GM12878 (cell line): ENCODE results near the gene PPP1R14B. TPM values are rescaled to one million over a fixed set of nuclear protein-coding genes. Genes with fewer than 3 reads are reported as not detected.

Experiments
- BCL11A ChIP-seq: IDR thresholded peaks from 2 replicates; pipeline ENCODE4 v1.6.1; 2011; ENCODE audit warnings: low read depth, low read length
- CBFB ChIP-seq: IDR thresholded peaks from 2 replicates; pipeline ENCODE4 v1.6.1; 2016; ENCODE audit warnings: antibody characterized with exemption, low read depth
- DPF2 ChIP-seq: fragments of 450-650 bp; IDR thresholded peaks from 2 replicates; pipeline ENCODE4 v1.6.1; 2017; ENCODE audit warnings: mild to moderate bottlenecking
- E2F4 ChIP-seq: IDR thresholded peaks from 2 replicates; pipeline ENCODE4 v1.6.1; 2012; ENCODE audit warnings: low read depth, low read length, improper control_type of control experiment
- EGR1 ChIP-seq, 2 experiments: IDR thresholded peaks; 1 replicate in 1 of 2; 2 replicates in 1 of 2; pipeline ENCODE4 v1.6.1; 2011 to 2012; ENCODE audit warnings: low read depth in 2 of 2, low read length in 2 of 2, borderline replicate concordance in 1 of 2, mild to moderate bottlenecking in 1 of 2, moderate library complexity in 1 of 2
- ESRRA ChIP-seq: IDR thresholded peaks from 2 replicates; pipeline ENCODE4 v1.6.1; 2012; ENCODE audit warnings: mild to moderate bottlenecking, low read length, improper control_type of control experiment
- ETV6 ChIP-seq, 2 experiments: fragments of 450-650 bp in 1 of 2; IDR thresholded peaks in 1 of 2; conservative IDR thresholded peaks in 1 of 2; 2 replicates each; pipeline ENCODE4 v1.6.1; 2014; ENCODE audit warnings: antibody characterized with exemption in 1 of 2, borderline replicate concordance in 1 of 2, low read depth in 1 of 2, mild to moderate bottlenecking in 1 of 2, moderate library complexity in 1 of 2
- FOS ChIP-seq: IDR thresholded peaks from 3 replicates; pipeline ENCODE4 v1.6.1; 2011; ENCODE audit warnings: borderline replicate concordance; ENCODE audit not compliant: insufficient read length; ENCODE audit errors: extremely low read depth
- FOXM1 ChIP-seq: IDR thresholded peaks from 2 replicates; pipeline ENCODE4 v1.6.1; 2012; ENCODE audit warnings: low read depth, mild to moderate bottlenecking, inconsistent platforms, low read length, moderate library complexity
- GATAD2B ChIP-seq: fragments of 450-650 bp; conservative IDR thresholded peaks from 2 replicates; pipeline ENCODE4 v1.6.1; 2017; ENCODE audit warnings: low read depth, mild to moderate bottlenecking, moderate library complexity
- HDGF ChIP-seq: fragments of 450-650 bp; IDR thresholded peaks from 2 replicates; pipeline ENCODE4 v1.6.1; 2016; ENCODE audit warnings: antibody characterized with exemption
- KLF5 ChIP-seq: fragments of 450-650 bp; IDR thresholded peaks from 2 replicates; pipeline ENCODE4 v1.6.1; 2014; ENCODE audit warnings: mild to moderate bottlenecking; ENCODE audit not compliant: partially characterized antibody
- MTA3 ChIP-seq: IDR thresholded peaks from 2 replicates; pipeline ENCODE4 v1.6.1; 2012; ENCODE audit warnings: low read length, inconsistent platforms, borderline replicate concordance
- NFIC ChIP-seq: IDR thresholded peaks from 2 replicates; pipeline ENCODE4 v1.6.1; 2012; ENCODE audit warnings: low read depth, mild to moderate bottlenecking, inconsistent platforms, low read length, moderate library complexity
- NR2C1 ChIP-seq: fragments of 450-650 bp; IDR thresholded peaks from 2 replicates; pipeline ENCODE4 v1.6.1; 2017; ENCODE audit warnings: antibody characterized with exemption, mild to moderate bottlenecking, moderate library complexity
- RUNX3 ChIP-seq: IDR thresholded peaks from 2 replicates; pipeline ENCODE4 v1.6.1; 2012; ENCODE audit warnings: low read length, inconsistent platforms
- SREBF1 ChIP-seq: IDR thresholded peaks from 2 replicates; pipeline ENCODE4 v1.6.1; 2012; ENCODE audit warnings: mild to moderate bottlenecking, low read length
- SREBF2 ChIP-seq: IDR thresholded peaks from 2 replicates; pipeline ENCODE4 v1.6.1; 2012; ENCODE audit warnings: mild to moderate bottlenecking, low read length
- YBX1 ChIP-seq: fragments of 450-650 bp; IDR thresholded peaks from 2 replicates; pipeline ENCODE4 v1.6.1; 2016; ENCODE audit warnings: antibody characterized with exemption
- ZBTB40 ChIP-seq: fragments of 450-650 bp; IDR thresholded peaks from 2 replicates; pipeline ENCODE4 v1.6.1; 2016; ENCODE audit warnings: mild to moderate bottlenecking, moderate library complexity, borderline replicate concordance
- ZNF217 ChIP-seq: fragments of 450-650 bp; IDR thresholded peaks from 2 replicates; pipeline ENCODE4 v1.6.1; 2017; ENCODE audit warnings: antibody characterized with exemption, mild to moderate bottlenecking
- polyA plus RNA-seq, 11 experiments: library from polyadenylated mRNA; depleted of rRNA in 4 of 11; unstranded in 6 of 11; stranded (reverse) in 5 of 11; fragments of >200 nt; fragmentation: Nextera tagmentation in 4 of 11; fragmentation: Illumina TruSeq in 1 of 11; extraction: Ambion mirVana in 4 of 11; extraction: Trizol in 1 of 11; gene quantifications; 1 replicate in 1 of 11; 2 replicates in 10 of 11; pipeline versions ENCODE4 v1.2.1 to v1.2.3, GENCODE V29; 2011 to 2016; ENCODE audit warnings: inconsistent platforms in 2 of 11, missing spikeins in 2 of 11, low read depth in 1 of 11
- total RNA-seq, 4 experiments: library from RNA; depleted of rRNA in 3 of 4; stranded (reverse); fragments of >200 nt in 3 of 4; fragmentation: Illumina TruSeq in 1 of 4; extraction: Trizol in 1 of 4; gene quantifications; 2 replicates each; pipeline versions ENCODE4 v1.2.1 to v1.2.3, GENCODE V29; 2013 to 2021
- TF ChIP-seq, protein P1 (sequence below): fragments of 150-350 bp; IDR thresholded peaks from 2 replicates; pipeline ENCODE4 v1.6.1; 2014; ENCODE audit warnings: mild to moderate bottlenecking, low read depth, low read length
- TF ChIP-seq, protein P2 (sequence below): fragments of 450-650 bp; IDR thresholded peaks from 2 replicates; pipeline ENCODE4 v1.6.1; 2017; ENCODE audit warnings: mild to moderate bottlenecking

The PPP1R14B gene
- total and polyA plus RNA-seq, 10 of the 15 experiments (the other 5 are each of a cell fraction or from before 2014, with no cell fraction given) = 8.4 to 283 (median 124) TPM

DNA sequence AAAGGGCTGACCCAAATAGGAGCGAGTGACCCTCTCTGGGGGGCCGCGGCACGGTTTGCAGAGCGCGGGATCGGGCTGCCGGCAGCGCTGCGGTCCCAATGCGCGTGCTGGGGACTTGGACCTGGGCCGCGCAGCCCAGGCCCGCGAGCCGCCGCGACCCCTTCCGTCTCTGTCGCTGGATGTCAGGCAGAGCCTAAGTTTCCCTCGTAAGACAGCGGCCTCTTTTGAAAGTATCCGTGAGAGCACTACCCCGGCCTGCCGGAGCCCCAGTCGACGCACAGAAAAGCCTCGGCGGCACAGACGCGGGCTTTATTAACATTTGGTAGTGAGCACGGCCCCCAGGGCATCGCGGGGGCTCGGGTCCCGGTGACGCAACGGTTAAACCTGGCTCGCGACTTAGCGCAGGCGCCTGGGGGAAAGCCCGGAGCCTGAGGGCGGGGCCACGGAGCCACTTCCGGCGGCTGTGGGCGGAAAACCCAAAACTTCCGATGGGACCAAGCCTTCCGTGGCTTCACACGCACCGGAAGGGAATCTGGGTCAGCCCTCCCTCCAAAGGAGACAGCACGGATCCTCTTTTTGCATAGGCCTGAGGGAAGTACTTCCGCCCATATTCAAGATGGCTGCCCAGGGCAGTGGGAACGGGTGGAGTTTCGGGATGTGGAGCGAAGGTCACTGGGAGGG, 22.9 kb upstream of the PPP1R14B start (continued):
- TF ChIP-seq EGR1 (IDR thresholded peaks at IDR 0.05; ENCODE audit: borderline replicate concordance in 1 of 2, low read depth in 2 of 2, low read length in 2 of 2) = peak; percentile 10 to 30; a peak in 2 of 3 replicates
- TF ChIP-seq GATAD2B = peak; percentile 17
- TF ChIP-seq ETV6 (conservative IDR thresholded peaks at IDR 0.05 in 1 of 2, IDR thresholded peaks at IDR 0.05 in 1 of 2; ENCODE audit: borderline replicate concordance in 1 of 2, low read depth in 1 of 2) = peak in 1 of 2 experiments; percentile 59; a peak in 2 of 4 replicates
- TF ChIP-seq, protein P1, sequence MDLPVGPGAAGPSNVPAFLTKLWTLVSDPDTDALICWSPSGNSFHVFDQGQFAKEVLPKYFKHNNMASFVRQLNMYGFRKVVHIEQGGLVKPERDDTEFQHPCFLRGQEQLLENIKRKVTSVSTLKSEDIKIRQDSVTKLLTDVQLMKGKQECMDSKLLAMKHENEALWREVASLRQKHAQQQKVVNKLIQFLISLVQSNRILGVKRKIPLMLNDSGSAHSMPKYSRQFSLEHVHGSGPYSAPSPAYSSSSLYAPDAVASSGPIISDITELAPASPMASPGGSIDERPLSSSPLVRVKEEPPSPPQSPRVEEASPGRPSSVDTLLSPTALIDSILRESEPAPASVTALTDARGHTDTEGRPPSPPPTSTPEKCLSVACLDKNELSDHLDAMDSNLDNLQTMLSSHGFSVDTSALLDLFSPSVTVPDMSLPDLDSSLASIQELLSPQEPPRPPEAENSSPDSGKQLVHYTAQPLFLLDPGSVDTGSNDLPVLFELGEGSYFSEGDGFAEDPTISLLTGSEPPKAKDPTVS = no peak
- peak; percentile 83 for TF ChIP-seq RUNX3
- peak; percentile 100 for TF ChIP-seq NR2C1
- peak; percentile 99 for TF ChIP-seq ZBTB40
- TF ChIP-seq ESRRA = no peak; the same call in 1 of the 2 replicates
- peak; percentile 86 for TF ChIP-seq SREBF1
- TF ChIP-seq DPF2 = peak; percentile 23; the same call in 1 of the 2 replicates
- TF ChIP-seq E2F4 = no peak
- TF ChIP-seq, protein P2, sequence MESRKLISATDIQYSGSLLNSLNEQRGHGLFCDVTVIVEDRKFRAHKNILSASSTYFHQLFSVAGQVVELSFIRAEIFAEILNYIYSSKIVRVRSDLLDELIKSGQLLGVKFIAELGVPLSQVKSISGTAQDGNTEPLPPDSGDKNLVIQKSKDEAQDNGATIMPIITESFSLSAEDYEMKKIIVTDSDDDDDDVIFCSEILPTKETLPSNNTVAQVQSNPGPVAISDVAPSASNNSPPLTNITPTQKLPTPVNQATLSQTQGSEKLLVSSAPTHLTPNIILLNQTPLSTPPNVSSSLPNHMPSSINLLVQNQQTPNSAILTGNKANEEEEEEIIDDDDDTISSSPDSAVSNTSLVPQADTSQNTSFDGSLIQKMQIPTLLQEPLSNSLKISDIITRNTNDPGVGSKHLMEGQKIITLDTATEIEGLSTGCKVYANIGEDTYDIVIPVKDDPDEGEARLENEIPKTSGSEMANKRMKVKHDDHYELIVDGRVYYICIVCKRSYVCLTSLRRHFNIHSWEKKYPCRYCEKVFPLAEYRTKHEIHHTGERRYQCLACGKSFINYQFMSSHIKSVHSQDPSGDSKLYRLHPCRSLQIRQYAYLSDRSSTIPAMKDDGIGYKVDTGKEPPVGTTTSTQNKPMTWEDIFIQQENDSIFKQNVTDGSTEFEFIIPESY = no peak
- no peak for TF ChIP-seq ZNF217
- 0 out of 2 replicates have a peak, but pooled peaks have one; percentile 13 for TF ChIP-seq FOXM1
- no peak for TF ChIP-seq NFIC
- peak; percentile 85; the same call in 1 of the 2 replicates for TF ChIP-seq CBFB
- TF ChIP-seq BCL11A = no peak
- no peak for TF ChIP-seq HDGF
- TF ChIP-seq YBX1 = no peak
- peak; percentile 52; the same call in 1 of the 2 replicates for TF ChIP-seq SREBF2
- TF ChIP-seq MTA3 = no peak
- no peak for TF ChIP-seq FOS
- no peak for TF ChIP-seq KLF5
